Measurements from ENCODE around the gene SPAG16.

SPAG16 gene

DNA sequence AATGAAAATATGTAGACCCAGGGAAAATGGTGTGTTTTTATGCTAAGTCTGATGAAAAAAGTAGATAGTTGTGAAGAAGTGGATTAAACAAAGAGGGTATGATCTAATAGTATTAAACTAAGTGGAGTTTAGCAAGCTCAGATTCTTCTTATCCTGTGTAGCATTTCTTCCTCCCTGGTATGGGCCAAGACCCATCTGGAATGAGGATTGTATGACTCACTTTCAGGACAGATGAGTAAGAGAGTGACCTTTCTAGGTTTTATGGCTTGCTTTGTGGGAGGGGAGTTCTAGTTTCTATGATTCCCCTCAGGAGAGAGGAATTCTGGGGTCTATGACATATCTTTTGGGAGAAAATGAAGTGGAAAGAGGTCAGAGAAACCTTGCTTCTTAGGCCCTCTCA, 550.1 kb downstream of the SPAG16 start:
- H3K4me3 Mint-ChIP-seq: no peak overlapping the region
- peaks cover 5% of the 10 kb centered on the region for H3K9me3 Mint-ChIP-seq
- H3K27ac Mint-ChIP-seq: no peak overlapping the region
- H3K36me3 Mint-ChIP-seq: no peaks in the 10 kb centered on the region
- H3K27me3 Mint-ChIP-seq: peaks cover 2% of the 10 kb centered on the region
- no peaks in the 10 kb centered on the region for H3K4me1 Mint-ChIP-seq

DNA sequence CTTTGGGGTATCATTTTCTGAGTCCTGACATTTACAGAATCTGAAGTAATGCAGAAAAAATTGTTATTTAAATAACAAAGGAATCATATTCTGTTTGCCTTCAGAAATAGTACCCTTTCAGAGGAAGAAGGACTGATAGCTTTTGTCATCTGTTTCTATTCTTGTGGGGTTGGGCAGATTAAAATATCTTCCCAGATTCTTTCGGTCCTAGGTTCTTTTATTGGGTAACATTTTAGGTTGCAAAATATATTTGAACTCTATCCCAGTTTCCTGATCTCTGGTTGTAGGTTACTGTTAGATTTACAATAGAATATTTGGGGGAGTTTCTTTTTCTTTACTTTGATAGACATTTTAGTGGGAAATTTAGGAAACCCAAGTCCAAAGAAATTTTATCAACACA, 550.5 kb downstream of the SPAG16 start:
- Mint-ChIP-seq H3K27ac (no peak overlapping the region), H3K4me3 (no peak overlapping the region), H3K36me3 (no peaks in the 10 kb centered on the region), H3K27me3 (peaks cover 2% of the 10 kb centered on the region), H3K4me1 (no peaks in the 10 kb centered on the region), H3K9me3 (peaks cover 5% of the 10 kb centered on the region)

DNA sequence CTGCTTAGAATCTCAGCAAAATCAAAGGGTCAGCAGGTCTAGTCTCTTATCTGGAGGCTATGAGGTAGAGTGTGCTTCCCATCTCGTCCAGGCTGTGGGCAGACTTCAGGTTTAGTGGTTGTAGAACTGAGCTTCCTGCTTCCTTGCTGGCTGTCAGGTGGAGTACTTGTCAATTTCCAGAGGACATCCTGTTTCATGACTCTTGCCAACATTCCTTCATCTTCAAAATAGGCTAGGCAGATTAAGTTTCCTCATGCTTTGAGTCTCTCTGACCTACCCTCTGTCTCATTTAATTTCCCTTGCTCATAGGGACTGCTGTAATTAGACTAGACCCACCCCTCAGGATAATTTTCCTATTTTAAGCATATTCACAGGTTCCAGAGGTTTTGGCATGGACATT, 562.6 kb downstream of the SPAG16 start:
- Mint-ChIP-seq H3K4me3 (no peak overlapping the region), H3K27me3 (no peaks in the 10 kb centered on the region), H3K9me3 (no peaks in the 10 kb centered on the region), H3K27ac (no peak overlapping the region), H3K4me1 (no peaks in the 10 kb centered on the region), H3K36me3 (no peaks in the 10 kb centered on the region)

DNA sequence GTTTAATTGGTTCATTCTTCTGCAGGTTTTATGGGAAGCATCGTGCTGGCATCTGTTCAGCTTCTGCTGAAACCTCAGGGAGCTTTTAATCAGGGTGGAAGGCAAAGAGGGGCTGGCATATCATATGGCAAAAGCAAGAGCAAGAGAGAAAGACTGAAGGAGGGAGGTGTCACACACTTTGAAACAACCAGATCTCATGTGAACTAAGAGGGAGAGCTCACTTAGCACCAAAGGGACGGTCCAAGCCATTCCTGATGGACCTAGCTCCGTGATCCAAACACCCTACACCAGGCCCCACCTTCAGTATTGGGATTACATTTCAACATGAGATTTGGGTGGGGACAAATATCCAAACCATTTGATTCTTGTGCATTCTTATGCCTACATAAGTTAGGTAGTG, 563.1 kb downstream of the SPAG16 start:
- Mint-ChIP-seq H3K36me3 (no peaks in the 10 kb centered on the region), H3K27ac (no peak overlapping the region), H3K4me1 (no peaks in the 10 kb centered on the region), H3K27me3 (no peaks in the 10 kb centered on the region), H3K9me3 (no peaks in the 10 kb centered on the region), H3K4me3 (no peak overlapping the region)

DNA sequence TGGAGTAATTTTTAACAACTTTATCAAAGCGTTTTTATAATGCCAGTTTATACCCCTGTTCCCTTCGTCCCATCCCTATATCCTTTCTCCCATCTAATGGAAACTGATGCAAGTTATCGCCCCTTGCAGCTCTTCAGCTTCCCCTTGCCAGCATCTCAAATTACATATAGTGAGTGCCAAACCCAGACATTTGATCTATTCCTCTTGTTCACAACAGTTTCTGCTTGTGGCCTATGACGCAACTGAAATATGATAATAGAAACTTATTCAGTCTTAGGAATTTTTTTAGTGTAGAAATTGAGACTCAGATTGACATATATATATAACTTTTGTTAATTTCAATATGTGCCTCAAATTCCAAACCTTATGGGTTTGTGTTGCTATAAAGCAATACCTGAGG, 564.4 kb downstream of the SPAG16 start:
- Mint-ChIP-seq H3K9me3 (no peaks in the 10 kb centered on the region), H3K4me1 (no peaks in the 10 kb centered on the region), H3K27ac (no peak overlapping the region), H3K36me3 (no peaks in the 10 kb centered on the region), H3K4me3 (no peak overlapping the region), H3K27me3 (no peaks in the 10 kb centered on the region)

DNA sequence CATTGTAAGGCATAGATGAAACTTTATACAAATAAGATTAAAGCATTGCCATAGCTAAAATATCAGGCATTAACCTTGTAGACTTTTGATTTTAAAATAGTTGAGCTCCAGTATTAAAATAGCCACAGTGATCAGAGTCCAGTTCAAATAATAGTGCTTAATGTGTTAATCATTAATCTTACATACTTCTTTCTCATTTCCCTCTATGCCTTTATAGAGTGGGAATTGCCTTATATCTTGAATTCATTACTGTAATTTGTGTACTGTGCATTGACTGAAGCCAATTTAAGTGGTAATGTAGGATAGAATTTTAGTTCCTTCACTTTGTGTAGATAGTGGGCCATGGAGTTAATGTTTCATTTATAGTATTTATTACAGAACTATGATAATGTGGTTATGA, 577.4 kb downstream of the SPAG16 start:
- no peak overlapping the region for H3K27ac Mint-ChIP-seq
- H3K4me1 Mint-ChIP-seq: no peaks in the 10 kb centered on the region
- H3K36me3 Mint-ChIP-seq: no peaks in the 10 kb centered on the region
- no peaks in the 10 kb centered on the region for H3K27me3 Mint-ChIP-seq
- H3K9me3 Mint-ChIP-seq: no peaks in the 10 kb centered on the region
- no peak overlapping the region for H3K4me3 Mint-ChIP-seq

DNA sequence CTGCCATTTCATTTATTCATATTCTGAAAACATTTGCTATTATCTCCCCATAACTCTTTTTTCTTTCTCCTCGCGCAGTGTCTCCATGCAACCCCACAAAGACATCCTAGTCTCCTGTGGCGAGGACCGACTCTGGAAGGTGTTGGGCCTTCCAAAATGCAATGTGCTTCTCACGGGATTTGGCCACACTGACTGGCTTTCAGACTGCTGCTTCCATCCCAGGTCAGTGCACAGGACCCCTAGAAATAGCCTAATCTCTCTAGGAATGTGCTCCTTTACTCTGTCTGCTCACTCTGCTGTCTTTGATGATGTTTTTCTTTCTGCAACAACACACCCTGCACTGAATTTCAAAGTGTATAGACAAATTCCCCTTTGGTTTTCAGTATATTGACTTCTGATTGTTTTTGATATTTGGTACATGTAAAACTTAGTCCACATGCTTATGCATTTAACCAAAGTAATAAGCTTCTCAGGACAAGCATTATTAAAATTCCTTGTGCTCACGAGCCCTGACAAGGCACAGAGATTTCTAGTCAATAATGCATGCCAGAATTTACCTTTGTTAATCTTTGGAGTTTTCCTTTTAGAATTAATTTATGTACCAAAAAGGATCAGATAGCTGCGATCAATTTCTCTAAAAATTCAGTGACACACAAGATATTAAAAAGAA, 578.3 kb downstream of the SPAG16 start:
- no peaks in the 10 kb centered on the region for H3K4me1 Mint-ChIP-seq
- no peak overlapping the region for H3K27ac Mint-ChIP-seq
- no peak overlapping the region for H3K4me3 Mint-ChIP-seq
- H3K36me3 Mint-ChIP-seq: no peaks in the 10 kb centered on the region
- H3K27me3 Mint-ChIP-seq: no peaks in the 10 kb centered on the region
- no peaks in the 10 kb centered on the region for H3K9me3 Mint-ChIP-seq

DNA sequence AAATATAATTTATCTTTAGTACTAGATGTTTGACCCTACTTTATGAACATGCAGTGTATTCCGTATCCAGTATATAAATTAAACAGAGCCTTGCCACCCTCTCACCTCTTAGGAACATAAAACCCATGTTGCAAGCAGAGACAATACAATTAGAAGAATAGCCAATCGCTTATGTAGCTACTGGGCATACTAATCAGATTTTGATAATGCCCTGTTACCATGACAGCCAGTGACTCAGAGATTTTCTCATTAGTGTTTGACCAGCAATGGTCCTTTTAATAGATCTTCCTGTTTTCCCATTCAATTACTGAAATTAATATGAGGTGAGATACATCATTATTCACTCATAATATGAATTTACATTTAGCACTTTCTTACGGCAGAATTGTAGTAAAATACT, 579.3 kb downstream of the SPAG16 start:
- H3K4me1 Mint-ChIP-seq: no peaks in the 10 kb centered on the region
- H3K36me3 Mint-ChIP-seq: no peaks in the 10 kb centered on the region
- no peak overlapping the region for H3K27ac Mint-ChIP-seq
- no peaks in the 10 kb centered on the region for H3K27me3 Mint-ChIP-seq
- no peak overlapping the region for H3K4me3 Mint-ChIP-seq
- no peaks in the 10 kb centered on the region for H3K9me3 Mint-ChIP-seq

DNA sequence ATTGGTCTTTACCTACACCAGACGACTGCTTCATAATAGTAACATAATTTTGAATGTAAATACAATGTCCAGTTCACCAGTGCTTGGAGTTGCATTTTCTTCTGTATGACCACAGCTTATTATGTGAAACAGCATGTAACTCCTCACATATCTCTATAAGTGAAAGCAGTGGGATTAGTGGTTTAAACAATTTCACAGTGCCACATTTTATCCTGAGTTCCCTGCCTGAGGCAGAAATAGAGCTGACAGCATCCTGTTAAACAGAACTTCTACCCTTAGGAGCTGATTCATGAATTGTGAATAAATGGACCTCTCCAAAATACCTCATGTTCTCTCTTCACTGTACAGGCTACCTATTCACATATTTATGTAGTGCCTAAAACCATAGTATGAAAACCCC, 584.3 kb downstream of the SPAG16 start:
- Mint-ChIP-seq H3K27ac (no peak overlapping the region), H3K27me3 (no peaks in the 10 kb centered on the region), H3K4me3 (no peak overlapping the region)

DNA sequence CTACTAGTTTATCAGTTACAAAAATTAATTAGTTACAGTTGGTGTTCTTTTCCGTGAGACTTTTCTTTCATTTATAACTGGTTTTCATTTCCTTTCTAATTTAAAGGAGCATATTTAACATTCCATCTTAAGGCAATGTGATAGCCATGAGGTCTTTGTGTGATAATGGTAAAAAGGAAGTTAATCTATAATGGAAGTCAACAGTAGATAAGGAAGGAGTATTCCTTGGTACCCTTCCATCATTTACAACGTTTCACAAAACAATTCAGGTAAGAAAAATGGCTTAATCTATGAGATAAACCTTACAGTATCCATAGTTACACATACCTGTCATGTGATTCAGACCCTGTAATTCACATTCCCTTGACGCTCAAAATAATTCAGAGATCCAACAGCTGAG, 601.2 kb downstream of the SPAG16 start:
- H3K27me3 Mint-ChIP-seq: no peaks in the 10 kb centered on the region
- no peaks in the 10 kb centered on the region for H3K4me1 Mint-ChIP-seq
- no peaks in the 10 kb centered on the region for H3K36me3 Mint-ChIP-seq
- no peaks in the 10 kb centered on the region for H3K9me3 Mint-ChIP-seq
- H3K27ac Mint-ChIP-seq: no peak overlapping the region
- H3K4me3 Mint-ChIP-seq: no peak overlapping the region

More for the DNA sequence above, 584.3 kb downstream of the SPAG16 start:
- Mint-ChIP-seq H3K9me3 (no peaks in the 10 kb centered on the region), H3K4me1 (no peaks in the 10 kb centered on the region), H3K36me3 (no peaks in the 10 kb centered on the region)

DNA sequence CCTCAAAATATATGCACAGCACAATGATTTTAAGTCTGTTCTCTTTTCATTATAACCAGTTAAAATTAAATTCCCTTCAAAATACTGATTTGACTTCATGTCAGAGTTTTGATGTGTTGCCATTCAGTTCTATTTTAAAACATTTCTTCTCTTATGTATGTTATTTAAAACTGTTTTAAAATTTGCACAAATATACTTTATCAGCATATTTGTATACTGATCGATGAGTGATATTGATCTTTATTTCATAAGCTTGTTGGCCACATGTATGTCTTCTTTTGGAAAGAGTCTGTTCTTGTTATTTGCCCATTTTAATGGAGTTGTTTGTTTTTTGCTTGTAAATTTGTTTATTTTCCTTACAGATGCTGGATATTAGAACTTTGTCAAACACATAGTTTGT, 630.2 kb downstream of the SPAG16 start:
- Mint-ChIP-seq H3K4me3 (no peak overlapping the region), H3K36me3 (no peaks in the 10 kb centered on the region), H3K4me1 (no peaks in the 10 kb centered on the region), H3K27me3 (no peaks in the 10 kb centered on the region), H3K27ac (no peak overlapping the region), H3K9me3 (peaks cover 8% of the 10 kb centered on the region)

DNA sequence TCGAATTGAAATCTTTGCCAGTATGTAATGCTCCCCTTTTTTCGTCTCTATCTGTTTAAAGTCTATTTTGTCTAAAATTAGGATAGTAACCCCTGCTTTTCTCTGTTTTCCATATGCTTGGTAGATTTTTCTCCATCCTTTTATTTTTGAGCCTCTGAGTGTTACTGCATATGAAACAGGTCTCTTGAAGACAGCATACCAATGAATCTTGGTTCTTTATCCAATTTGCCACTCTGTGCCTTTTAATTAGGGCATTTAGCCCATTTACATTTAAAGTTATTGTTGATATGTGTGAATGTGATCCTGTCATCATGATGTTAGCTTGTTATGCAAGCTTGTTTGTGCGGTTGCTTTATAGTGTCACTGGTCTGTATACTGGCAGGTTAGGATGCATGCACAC, 635.8 kb downstream of the SPAG16 start:
- Mint-ChIP-seq H3K4me1 (no peaks in the 10 kb centered on the region), H3K36me3 (no peaks in the 10 kb centered on the region), H3K9me3 (peaks cover 30% of the 10 kb centered on the region), H3K27ac (no peak overlapping the region), H3K4me3 (no peak overlapping the region), H3K27me3 (no peaks in the 10 kb centered on the region)

DNA sequence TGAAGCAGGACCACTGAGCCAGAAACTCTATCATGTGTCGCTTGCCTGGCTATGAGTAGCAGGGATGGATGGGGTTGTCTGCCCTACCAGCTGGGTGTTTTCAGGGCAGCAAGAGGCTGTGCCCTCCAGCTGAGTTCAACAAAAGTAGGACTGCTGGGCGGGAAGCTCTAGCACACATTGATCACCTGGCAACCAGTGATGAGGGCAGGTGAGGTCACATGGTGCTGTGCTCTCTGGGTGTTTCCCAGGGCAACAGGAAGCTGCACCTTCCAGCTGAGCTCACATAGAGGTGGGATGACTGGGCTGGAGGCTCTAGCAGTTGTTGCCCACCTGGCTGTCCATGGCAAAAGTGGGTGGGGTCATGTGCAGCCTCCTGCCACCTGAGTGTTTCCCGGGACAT, 639.3 kb downstream of the SPAG16 start:
- no peak overlapping the region for H3K4me3 Mint-ChIP-seq
- no peak overlapping the region for H3K27ac Mint-ChIP-seq
- H3K9me3 Mint-ChIP-seq: peaks cover 30% of the 10 kb centered on the region
- H3K36me3 Mint-ChIP-seq: no peaks in the 10 kb centered on the region
- peaks cover 1% of the 10 kb centered on the region for H3K27me3 Mint-ChIP-seq
- no peaks in the 10 kb centered on the region for H3K4me1 Mint-ChIP-seq

DNA sequence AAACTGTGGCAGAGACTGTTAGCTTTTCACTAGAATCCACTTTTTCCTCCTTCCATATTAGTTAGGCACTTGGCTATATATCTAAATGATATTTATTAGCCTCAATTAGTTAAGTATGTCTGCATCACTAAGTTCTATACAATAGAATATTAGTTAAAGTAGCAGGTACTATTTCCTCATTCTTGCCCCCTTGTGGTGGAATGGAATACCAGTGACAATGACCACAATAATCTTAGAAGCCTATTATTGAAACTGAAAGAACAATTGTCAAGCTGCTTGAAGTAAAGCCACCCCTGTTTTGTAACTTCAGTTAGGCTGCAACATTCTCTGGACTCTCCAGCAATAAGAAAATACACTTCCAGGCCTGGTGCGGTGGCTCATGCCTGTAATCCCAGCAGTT, 650.3 kb downstream of the SPAG16 start:
- no peaks in the 10 kb centered on the region for H3K9me3 Mint-ChIP-seq
- H3K27me3 Mint-ChIP-seq: peaks cover 5% of the 10 kb centered on the region
- no peaks in the 10 kb centered on the region for H3K4me1 Mint-ChIP-seq
- no peaks in the 10 kb centered on the region for H3K36me3 Mint-ChIP-seq
- no peak overlapping the region for H3K27ac Mint-ChIP-seq
- no peak overlapping the region for H3K4me3 Mint-ChIP-seq

DNA sequence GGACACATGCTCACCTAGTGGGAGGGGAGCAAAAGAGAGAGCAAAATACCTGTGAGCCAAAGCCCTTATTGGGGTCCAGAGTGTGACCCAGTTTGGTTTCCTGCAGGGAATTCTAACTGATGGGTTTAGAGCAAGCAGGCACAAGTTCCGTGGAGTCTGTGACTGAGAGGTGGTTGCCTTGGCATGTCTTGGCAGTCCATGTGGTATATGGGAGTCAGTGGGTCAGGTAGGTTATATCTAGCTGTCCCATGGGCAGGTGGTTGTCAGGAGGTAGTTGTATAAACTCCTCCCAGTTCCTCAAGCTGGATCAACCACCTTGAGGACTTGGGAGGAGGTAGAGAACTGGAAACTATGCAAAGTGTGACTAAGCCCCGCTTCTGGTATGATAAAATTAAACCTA, 673.8 kb downstream of the SPAG16 start:
- Mint-ChIP-seq H3K36me3 (no peaks in the 10 kb centered on the region), H3K9me3 (peaks cover 10% of the 10 kb centered on the region), H3K27ac (no peak overlapping the region), H3K27me3 (peaks cover 2% of the 10 kb centered on the region), H3K4me3 (no peak overlapping the region), H3K4me1 (no peaks in the 10 kb centered on the region)

DNA sequence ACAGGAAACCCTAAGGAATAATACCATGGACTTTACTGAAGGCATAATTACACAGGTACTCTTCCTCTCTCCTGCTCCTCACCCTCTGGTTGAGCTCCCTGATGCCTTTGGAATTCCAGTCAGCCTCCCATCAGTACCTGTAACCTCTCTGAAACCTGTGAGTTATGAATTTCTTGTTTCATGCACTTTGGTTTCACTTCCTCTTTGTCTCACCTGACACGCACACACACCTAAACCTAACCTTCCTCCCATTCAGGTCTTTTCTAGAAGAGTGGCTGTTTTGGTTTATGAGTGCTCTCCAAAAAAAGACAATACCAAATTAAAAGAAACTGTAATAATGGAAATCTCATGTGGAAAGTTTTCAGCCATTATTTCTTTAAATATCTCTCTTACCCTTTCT, 675.3 kb downstream of the SPAG16 start:
- no peak overlapping the region for H3K27ac Mint-ChIP-seq
- no peak overlapping the region for H3K4me3 Mint-ChIP-seq
- no peaks in the 10 kb centered on the region for H3K4me1 Mint-ChIP-seq
- no peaks in the 10 kb centered on the region for H3K36me3 Mint-ChIP-seq
- peaks cover 10% of the 10 kb centered on the region for H3K9me3 Mint-ChIP-seq
- peaks cover 2% of the 10 kb centered on the region for H3K27me3 Mint-ChIP-seq

DNA sequence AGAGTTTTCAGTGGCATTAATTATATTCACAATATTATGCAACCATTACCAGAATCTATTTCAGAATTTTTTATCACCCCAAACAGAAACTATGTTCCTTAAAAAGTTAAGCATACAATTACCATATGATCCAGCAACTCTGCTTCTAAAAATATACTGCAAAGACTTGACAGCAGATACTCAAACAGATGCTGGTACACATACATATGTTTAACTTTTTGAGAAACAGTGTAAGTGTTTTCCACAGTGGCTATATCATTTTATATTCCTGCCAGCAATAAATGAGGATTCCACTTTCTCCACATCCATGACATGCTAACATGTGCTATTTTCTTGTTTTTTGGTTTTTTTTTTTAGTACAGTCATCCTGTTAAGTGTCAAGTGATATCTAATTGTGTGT, 687.3 kb downstream of the SPAG16 start:
- Mint-ChIP-seq H3K9me3 (no peaks in the 10 kb centered on the region), H3K27ac (no peak overlapping the region), H3K27me3 (no peaks in the 10 kb centered on the region), H3K4me1 (no peaks in the 10 kb centered on the region), H3K36me3 (no peaks in the 10 kb centered on the region), H3K4me3 (no peak overlapping the region)
